ENCODE results near the gene DAP. TPM values are rescaled to one million over a fixed set of nuclear protein-coding genes. Genes with fewer than 3 reads are reported as not detected.
"Not testable (repeated sequence)": the region's sequence is repeated elsewhere in the genome, so short reads cannot be mapped to it uniquely, and the experiment has no call there.

The DAP gene
- total and polyA plus RNA-seq, 2 donors from 2014 or later, result 123 to 133 TPM

DNA sequence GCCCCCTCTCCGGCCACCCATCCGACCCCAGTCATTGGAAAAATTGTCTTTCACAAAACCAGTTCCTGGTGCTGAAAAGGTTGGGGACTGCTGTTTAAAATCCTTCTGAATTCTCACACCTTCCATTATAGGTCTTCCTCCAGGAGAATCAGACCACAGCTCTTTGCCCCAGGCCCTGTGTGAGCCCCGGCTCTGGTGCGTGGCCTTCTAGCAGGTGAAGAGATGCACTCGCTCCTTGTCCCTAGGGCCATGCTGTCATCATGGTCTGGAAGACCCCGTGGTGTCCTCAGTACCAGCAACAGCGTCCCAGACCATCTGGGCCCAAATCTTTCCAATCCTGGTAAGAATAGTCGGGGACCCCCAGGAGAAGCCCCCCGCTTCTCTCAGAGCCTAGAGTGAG, 95.2 kb downstream of the DAP start:
- DNase-seq, result no peak
- Histone ChIP-seq H3K27ac (ENCODE audit: low read depth in 2 of 2, low read length in 2 of 2) (no peak overlapping the region), H3K36me3 (ENCODE audit: control insufficient read depth in 2 of 3, insufficient read depth in 3 of 3, low read length in 3 of 3) (no peaks in the 10 kb centered on the region), H3K27me3 (ENCODE audit: control insufficient read depth, insufficient read depth, low read length) (no peaks in the 10 kb centered on the region), H3K9me3 (ENCODE audit: control insufficient read depth in 2 of 3, insufficient read depth in 1 of 3, low read length in 3 of 3) (no peaks in the 10 kb centered on the region), H3K9ac (ENCODE audit: low read length in 3 of 3) (no peak overlapping the region), H3K4me1 (ENCODE audit: control insufficient read depth in 2 of 3, insufficient read depth in 2 of 3, low read depth in 1 of 3, low read length in 3 of 3) (no peaks in the 10 kb centered on the region), H3K4me3 (ENCODE audit: low read length in 3 of 3) (no peak overlapping the region)
- TF ChIP-seq, protein P1, sequence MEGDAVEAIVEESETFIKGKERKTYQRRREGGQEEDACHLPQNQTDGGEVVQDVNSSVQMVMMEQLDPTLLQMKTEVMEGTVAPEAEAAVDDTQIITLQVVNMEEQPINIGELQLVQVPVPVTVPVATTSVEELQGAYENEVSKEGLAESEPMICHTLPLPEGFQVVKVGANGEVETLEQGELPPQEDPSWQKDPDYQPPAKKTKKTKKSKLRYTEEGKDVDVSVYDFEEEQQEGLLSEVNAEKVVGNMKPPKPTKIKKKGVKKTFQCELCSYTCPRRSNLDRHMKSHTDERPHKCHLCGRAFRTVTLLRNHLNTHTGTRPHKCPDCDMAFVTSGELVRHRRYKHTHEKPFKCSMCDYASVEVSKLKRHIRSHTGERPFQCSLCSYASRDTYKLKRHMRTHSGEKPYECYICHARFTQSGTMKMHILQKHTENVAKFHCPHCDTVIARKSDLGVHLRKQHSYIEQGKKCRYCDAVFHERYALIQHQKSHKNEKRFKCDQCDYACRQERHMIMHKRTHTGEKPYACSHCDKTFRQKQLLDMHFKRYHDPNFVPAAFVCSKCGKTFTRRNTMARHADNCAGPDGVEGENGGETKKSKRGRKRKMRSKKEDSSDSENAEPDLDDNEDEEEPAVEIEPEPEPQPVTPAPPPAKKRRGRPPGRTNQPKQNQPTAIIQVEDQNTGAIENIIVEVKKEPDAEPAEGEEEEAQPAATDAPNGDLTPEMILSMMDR (IDR thresholded peaks at IDR 0.05; ENCODE audit: borderline replicate concordance, extremely low read depth, insufficient read depth), result no peak
- FAIRE-seq, result no peak
- intact Hi-C loops (cut with DNase I), result no loop called here

DNA sequence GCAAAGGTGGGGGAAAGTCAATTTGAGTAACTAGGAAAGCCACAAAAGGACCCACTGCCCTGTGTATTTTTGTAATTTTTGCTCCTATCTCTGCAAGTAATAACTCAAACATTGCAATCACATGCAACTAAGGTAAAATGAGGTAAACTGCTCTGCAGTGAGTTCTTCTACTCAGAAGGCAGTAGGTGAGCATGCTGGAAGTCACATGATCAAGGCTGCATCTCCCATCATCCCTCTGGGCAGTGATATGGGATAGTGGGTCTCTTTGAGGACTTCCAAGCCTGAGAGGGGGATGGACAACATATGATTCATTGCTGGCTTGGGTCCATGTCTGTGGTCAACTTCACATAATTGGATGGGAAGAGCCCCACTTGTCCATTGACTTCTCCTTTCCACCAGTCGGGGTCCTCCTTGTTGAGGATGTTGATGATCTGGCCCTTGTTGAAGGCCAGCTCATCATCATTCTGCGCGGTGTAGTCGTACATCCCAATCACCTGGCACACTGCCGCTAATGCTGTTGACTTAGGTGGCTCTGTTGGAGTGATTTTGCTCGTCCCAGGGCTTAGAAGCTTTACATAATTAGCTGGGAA, 96.8 kb downstream of the DAP start:
- H3K27me3 ChIP-seq (ENCODE audit: control insufficient read depth, insufficient read depth, low read length); DNase-seq; H3K9ac ChIP-seq (ENCODE audit: low read length in 3 of 3); intact Hi-C loops (cut with DNase I); H3K9me3 ChIP-seq (ENCODE audit: control insufficient read depth in 2 of 3, insufficient read depth in 1 of 3, low read length in 3 of 3); FAIRE-seq; H3K4me1 ChIP-seq (ENCODE audit: control insufficient read depth in 2 of 3, insufficient read depth in 2 of 3, low read depth in 1 of 3, low read length in 3 of 3); H3K27ac ChIP-seq (ENCODE audit: low read depth in 2 of 2, low read length in 2 of 2); H3K4me3 ChIP-seq (ENCODE audit: low read length in 3 of 3); H3K36me3 ChIP-seq (ENCODE audit: control insufficient read depth in 2 of 3, insufficient read depth in 3 of 3, low read length in 3 of 3): not testable (repeated sequence)

DNA sequence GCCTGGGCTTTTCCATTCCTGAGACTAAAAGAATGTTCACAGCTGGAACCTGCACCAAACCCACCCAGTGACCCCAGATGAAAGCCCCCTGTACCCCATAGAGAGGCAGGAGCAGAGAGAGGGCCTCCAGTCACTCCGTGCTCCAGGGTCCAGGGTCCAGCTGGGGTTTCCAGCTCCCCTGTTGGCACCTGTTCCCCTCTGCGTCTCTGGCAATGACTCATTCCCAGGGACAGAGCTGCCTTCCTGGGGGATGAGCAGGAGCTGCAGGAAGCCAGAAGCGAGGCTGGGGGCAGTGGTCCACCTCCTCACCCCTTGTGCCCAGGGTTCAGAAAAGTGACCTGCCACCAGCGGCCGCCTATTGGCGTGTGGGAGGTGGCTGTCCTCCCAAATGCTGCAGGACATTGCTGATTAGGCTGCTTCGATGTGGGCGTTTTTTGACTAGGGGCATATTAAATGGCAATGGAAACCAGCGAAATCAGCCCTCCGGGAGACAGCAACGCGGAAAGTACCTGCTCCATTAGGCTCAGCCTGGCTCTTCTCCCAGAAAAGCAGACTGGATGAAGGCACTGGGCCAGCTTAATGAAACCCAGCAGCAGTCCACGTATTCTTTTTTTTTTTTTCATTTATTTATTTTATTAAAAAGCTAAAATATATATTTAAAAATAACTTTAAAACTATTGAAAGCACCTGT, 97.4 kb downstream of the DAP start:
- no peaks in the 10 kb centered on the region for H3K9me3 ChIP-seq (ENCODE audit: control insufficient read depth in 2 of 3, insufficient read depth in 1 of 3, low read length in 3 of 3)
- H3K27me3 ChIP-seq (ENCODE audit: control insufficient read depth, insufficient read depth, low read length), result no peaks in the 10 kb centered on the region
- FAIRE-seq (no peak), DNase-seq (no peak)
- intact Hi-C loops (cut with DNase I), result no loop called here
- no peaks in the 10 kb centered on the region for H3K4me1 ChIP-seq (ENCODE audit: control insufficient read depth in 2 of 3, insufficient read depth in 2 of 3, low read depth in 1 of 3, low read length in 3 of 3)
- no peaks in the 10 kb centered on the region for H3K36me3 ChIP-seq (ENCODE audit: control insufficient read depth in 2 of 3, insufficient read depth in 3 of 3, low read length in 3 of 3)
- TF ChIP-seq, protein P1 (IDR thresholded peaks at IDR 0.05; ENCODE audit: borderline replicate concordance, extremely low read depth, insufficient read depth), result no peak
- no peak overlapping the region for H3K4me3 ChIP-seq (ENCODE audit: low read length in 3 of 3)
- no peak overlapping the region for H3K9ac ChIP-seq (ENCODE audit: low read length in 3 of 3)
- H3K27ac ChIP-seq (ENCODE audit: low read depth in 2 of 2, low read length in 2 of 2), result no peak overlapping the region

DNA sequence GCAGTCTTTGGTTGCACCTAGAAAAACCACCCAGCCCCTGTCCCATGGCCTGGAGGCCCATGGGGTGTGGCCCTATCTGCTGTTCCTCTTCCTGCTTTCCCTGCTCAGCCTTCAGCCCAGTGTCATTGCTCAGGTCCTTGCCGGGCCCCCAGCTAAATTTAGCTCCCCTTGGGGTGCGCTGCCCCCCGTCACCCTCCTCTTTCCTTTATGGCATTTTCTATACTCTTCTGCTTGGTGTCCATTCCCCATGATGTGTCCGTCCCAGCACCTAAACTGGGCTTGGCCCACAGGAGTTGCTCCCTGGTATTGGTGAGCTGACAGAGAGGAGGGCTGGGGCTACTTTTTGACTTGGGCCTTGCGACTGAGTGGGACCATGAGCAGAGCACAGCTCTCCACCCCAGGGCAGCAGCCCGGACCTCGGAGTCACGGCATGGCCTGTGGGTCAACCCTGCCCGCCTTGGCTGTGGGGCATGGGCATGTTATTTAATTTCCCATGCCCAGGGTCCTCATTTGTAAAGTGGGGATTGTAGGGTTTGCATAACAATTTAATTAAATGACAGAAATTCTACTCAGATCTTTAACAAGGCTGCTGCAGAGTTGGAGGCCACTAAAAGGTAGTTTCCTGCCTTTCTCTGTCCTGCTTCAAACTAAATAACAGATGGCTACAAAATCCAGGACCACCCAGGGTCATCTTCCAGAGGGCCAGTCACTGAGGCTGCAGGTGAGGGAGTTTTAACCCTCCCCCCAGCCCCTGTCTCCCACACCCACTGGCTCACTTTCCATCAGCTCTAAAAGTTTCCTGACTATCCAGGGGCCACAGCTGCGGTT, 98.2 kb downstream of the DAP start:
- Histone ChIP-seq H3K9me3 (ENCODE audit: control insufficient read depth in 2 of 3, insufficient read depth in 1 of 3, low read length in 3 of 3) (no peaks in the 10 kb centered on the region), H3K9ac (ENCODE audit: low read length in 3 of 3) (no peak overlapping the region), H3K4me1 (ENCODE audit: control insufficient read depth in 2 of 3, insufficient read depth in 2 of 3, low read depth in 1 of 3, low read length in 3 of 3) (no peaks in the 10 kb centered on the region), H3K27me3 (ENCODE audit: control insufficient read depth, insufficient read depth, low read length) (no peaks in the 10 kb centered on the region), H3K36me3 (ENCODE audit: control insufficient read depth in 2 of 3, insufficient read depth in 3 of 3, low read length in 3 of 3) (no peaks in the 10 kb centered on the region), H3K4me3 (ENCODE audit: low read length in 3 of 3) (no peak overlapping the region), H3K27ac (ENCODE audit: low read depth in 2 of 2, low read length in 2 of 2) (no peak overlapping the region)
- intact Hi-C loops (cut with DNase I), result no loop called here
- DNase-seq (no peak), FAIRE-seq (no peak)
- TF ChIP-seq, protein P1 (IDR thresholded peaks at IDR 0.05; ENCODE audit: borderline replicate concordance, extremely low read depth, insufficient read depth), result no peak
